Upper lobe of left lung (tissue), 4 donors: Measurements from ENCODE around the gene CD274.
A peak's percentile ranks its signal among the peaks of the same experiment; 100 is the strongest.

Experiments
- EP300 ChIP-seq, 4 donors: sonication (generic); formaldehyde crosslinking; IDR thresholded peaks; one replicate each; pipeline ENCODE4 v1.5.1; 2017; ENCODE audit warnings: antibody characterized with exemption in 4 of 4, control low read depth in 2 of 4
- POLR2A ChIP-seq, 4 donors: fragments of 450-650 bp; IDR thresholded peaks; one replicate each; pipeline ENCODE4 v1.5.1; 2016 to 2017; ENCODE audit warnings: antibody characterized with exemption in 4 of 4, mild to moderate bottlenecking in 2 of 4
- POLR2AphosphoS5 ChIP-seq, 2 donors: sonication (generic); formaldehyde crosslinking; IDR thresholded peaks; one replicate each; pipeline ENCODE4 v1.5.1; 2017; ENCODE audit warnings: antibody characterized with exemption in 2 of 2
- TF ChIP-seq, protein P1 (sequence below), 6 experiments: fragments of 450-650 bp in 4 of 6; fragments of 200-600 bp in 2 of 6; sonication (generic) in 2 of 6; IDR thresholded peaks; one replicate each; pipeline ENCODE4 v1.5.1; 2016 to 2019; ENCODE audit warnings: antibody characterized with exemption in 6 of 6

DNA sequence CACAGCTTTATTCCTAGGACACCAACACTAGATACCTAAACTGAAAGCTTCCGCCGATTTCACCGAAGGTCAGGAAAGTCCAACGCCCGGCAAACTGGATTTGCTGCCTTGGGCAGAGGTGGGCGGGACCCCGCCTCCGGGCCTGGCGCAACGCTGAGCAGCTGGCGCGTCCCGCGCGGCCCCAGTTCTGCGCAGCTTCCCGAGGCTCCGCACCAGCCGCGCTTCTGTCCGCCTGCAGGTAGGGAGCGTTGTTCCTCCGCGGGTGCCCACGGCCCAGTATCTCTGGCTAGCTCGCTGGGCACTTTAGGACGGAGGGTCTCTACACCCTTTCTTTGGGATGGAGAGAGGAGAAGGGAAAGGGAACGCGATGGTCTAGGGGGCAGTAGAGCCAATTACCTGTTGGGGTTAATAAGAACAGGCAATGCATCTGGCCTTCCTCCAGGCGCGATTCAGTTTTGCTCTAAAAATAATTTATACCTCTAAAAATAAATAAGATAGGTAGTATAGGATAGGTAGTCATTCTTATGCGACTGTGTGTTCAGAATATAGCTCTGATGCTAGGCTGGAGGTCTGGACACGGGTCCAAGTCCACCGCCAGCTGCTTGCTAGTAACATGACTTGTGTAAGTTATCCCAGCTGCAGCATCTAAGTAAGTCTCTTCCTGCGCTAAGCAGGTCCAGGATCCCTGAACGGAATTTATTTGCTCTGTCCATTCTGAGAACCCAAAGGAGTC is at the start of gene CD274:
- TF ChIP-seq EP300 (IDR thresholded peaks at IDR 0.05) (peak in 1 of 4 donors; percentile 33), POLR2A (IDR thresholded peaks at IDR 0.05) (peak in 3 of 4 donors; percentile 30 to 81 (median 48)), POLR2AphosphoS5 (IDR thresholded peaks at IDR 0.05) (peak; percentile 77 to 94)
- TF ChIP-seq, protein P1, sequence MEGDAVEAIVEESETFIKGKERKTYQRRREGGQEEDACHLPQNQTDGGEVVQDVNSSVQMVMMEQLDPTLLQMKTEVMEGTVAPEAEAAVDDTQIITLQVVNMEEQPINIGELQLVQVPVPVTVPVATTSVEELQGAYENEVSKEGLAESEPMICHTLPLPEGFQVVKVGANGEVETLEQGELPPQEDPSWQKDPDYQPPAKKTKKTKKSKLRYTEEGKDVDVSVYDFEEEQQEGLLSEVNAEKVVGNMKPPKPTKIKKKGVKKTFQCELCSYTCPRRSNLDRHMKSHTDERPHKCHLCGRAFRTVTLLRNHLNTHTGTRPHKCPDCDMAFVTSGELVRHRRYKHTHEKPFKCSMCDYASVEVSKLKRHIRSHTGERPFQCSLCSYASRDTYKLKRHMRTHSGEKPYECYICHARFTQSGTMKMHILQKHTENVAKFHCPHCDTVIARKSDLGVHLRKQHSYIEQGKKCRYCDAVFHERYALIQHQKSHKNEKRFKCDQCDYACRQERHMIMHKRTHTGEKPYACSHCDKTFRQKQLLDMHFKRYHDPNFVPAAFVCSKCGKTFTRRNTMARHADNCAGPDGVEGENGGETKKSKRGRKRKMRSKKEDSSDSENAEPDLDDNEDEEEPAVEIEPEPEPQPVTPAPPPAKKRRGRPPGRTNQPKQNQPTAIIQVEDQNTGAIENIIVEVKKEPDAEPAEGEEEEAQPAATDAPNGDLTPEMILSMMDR (IDR thresholded peaks at IDR 0.05): peak; percentile 49 to 93 (median 78)
